WI38 (cell line): Measurements from ENCODE around the gene HCFC1.

Source experiments
- H3K4me3 ChIP-seq: 2 replicates; pipeline ENCODE4 v1.5.1; 2011; ENCODE audit warnings: low read depth, mild to moderate bottlenecking, control low read depth, low read length
- CTCF ChIP-seq: IDR thresholded peaks from 2 replicates; pipeline ENCODE4 v1.5.1; 2012; ENCODE audit warnings: low read depth, mild to moderate bottlenecking, control low read depth, low read length

Gene HCFC1

GRCh38 chrX:153932220-153932915 lies 39.2 kb downstream of the HCFC1 start:
- H3K4me3 ChIP-seq = no peak overlapping the region
- no peak for TF ChIP-seq CTCF

- no peak for TF ChIP-seq CTCF
- H3K4me3 ChIP-seq = no peak overlapping the region
Observed at GRCh38 chrX:153931748-153932147, 39.9 kb downstream of the HCFC1 start.

- no peak overlapping the region for H3K4me3 ChIP-seq
- TF ChIP-seq CTCF = no peak
Observed at GRCh38 chrX:153931151-153931550, 40.5 kb downstream of the HCFC1 start.

- H3K4me3 ChIP-seq = no peak overlapping the region
- no peak for TF ChIP-seq CTCF
Observed at GRCh38 chrX:153930011-153930910, 41.4 kb downstream of the HCFC1 start.

GRCh38 chrX:153929576-153929975 lies 42.0 kb downstream of the HCFC1 start:
- H3K4me3 ChIP-seq = no peak overlapping the region
- no peak for TF ChIP-seq CTCF

- no peak overlapping the region for H3K4me3 ChIP-seq
- no peak for TF ChIP-seq CTCF
Observed at GRCh38 chrX:153928846-153929245, 42.8 kb downstream of the HCFC1 start.
